CD4-positive, CD25-positive, alpha-beta regulatory T cell (primary cell): ENCODE measurements around the gene MLKL. TPM values are rescaled to one million over a fixed set of nuclear protein-coding genes. Genes with fewer than 3 reads are reported as not detected.
A peak's percentile ranks its signal among the peaks of the same experiment; 100 is the strongest.
"Not testable (repeated sequence)": the region's sequence is repeated elsewhere in the genome, so short reads cannot be mapped to it uniquely, and the experiment has no call there.

ENCODE experiments used
- ATAC-seq, 2 donors: fragments of 150-1000 bp; cut with Tn5 transposase; one replicate each; pipeline ENCODE4 v1.10.0; 2021; ENCODE audit warnings: low read depth in 2 of 2, moderate number of reproducible peaks in 2 of 2, moderate library complexity in 1 of 2
- DNase-seq, 3 donors: peaks; one replicate each; pipeline versions ENCODE4 v3.0.0 to v3.0.0-alpha.2; 2012 to 2022; ENCODE audit warnings: mixed read lengths in 1 of 3
- H3K27ac ChIP-seq: one replicate; pipeline ENCODE4 v1.7.0; 2013; ENCODE audit warnings: mild to moderate bottlenecking, low read length; ENCODE audit not compliant: insufficient read depth, poor library complexity, severe bottlenecking
- H3K27me3 ChIP-seq: one replicate; pipeline ENCODE4 v1.7.0; 2013; ENCODE audit warnings: low read length; ENCODE audit not compliant: control insufficient read depth, insufficient read depth
- H3K36me3 ChIP-seq: one replicate; pipeline ENCODE4 v1.7.0; 2013; ENCODE audit warnings: mild to moderate bottlenecking, low read length, moderate library complexity; ENCODE audit not compliant: control insufficient read depth, insufficient read depth
- H3K4me1 ChIP-seq: 2 replicates; pipeline ENCODE4 v1.7.0; 2013; ENCODE audit warnings: mild to moderate bottlenecking, low read length; ENCODE audit not compliant: insufficient read depth, control insufficient read depth, poor library complexity, severe bottlenecking
- H3K4me3 ChIP-seq: one replicate; pipeline ENCODE4 v1.7.0; 2013; ENCODE audit warnings: low read depth, mild to moderate bottlenecking, low read length, moderate library complexity
- H3K9me3 ChIP-seq, 2 experiments: 1 replicate in 1 of 2; 2 replicates in 1 of 2; pipeline ENCODE4 v1.7.0; 2013; ENCODE audit warnings: low read length in 2 of 2, mild to moderate bottlenecking in 1 of 2, moderate library complexity in 1 of 2; ENCODE audit not compliant: control insufficient read depth in 2 of 2
- H3K27ac Mint-ChIP-seq, 3 donors: one replicate each; pipeline ENCODE4 v1.8.0; 2020 to 2022; ENCODE audit warnings: mild to moderate bottlenecking in 3 of 3, mixed read lengths in 3 of 3, moderate library complexity in 2 of 3
- H3K27me3 Mint-ChIP-seq: one replicate; pipeline ENCODE4 v1.8.0; 2022; ENCODE audit warnings: mild to moderate bottlenecking, mixed read lengths
- H3K36me3 Mint-ChIP-seq: one replicate; pipeline ENCODE4 v1.8.0; 2020; ENCODE audit warnings: mixed read lengths
- H3K4me1 Mint-ChIP-seq, 4 donors: one replicate each; pipeline ENCODE4 v1.8.0; 2020 to 2022; ENCODE audit warnings: mixed read lengths in 4 of 4, mild to moderate bottlenecking in 1 of 4
- H3K4me3 Mint-ChIP-seq, 4 donors: one replicate each; pipeline ENCODE4 v1.8.0; 2020 to 2022; ENCODE audit warnings: mild to moderate bottlenecking in 4 of 4, mixed read lengths in 4 of 4, moderate library complexity in 3 of 4
- H3K9me3 Mint-ChIP-seq, 7 donors: one replicate each; pipeline ENCODE4 v1.8.0; 2020 to 2022; ENCODE audit warnings: mixed read lengths in 7 of 7, mild to moderate bottlenecking in 3 of 7, moderate library complexity in 2 of 7
- polyA plus RNA-seq, 4 donors: library from polyadenylated mRNA; unstranded; fragments of 300-500 nt; fragmentation: Illumina TruSeq; gene quantifications; one replicate each; pipeline ENCODE4 v1.2.3, GENCODE V29; 2021
- total RNA-seq: library from RNA; stranded (reverse); gene quantifications from one replicate; pipeline ENCODE4 v1.2.3, GENCODE V29; 2022

The MLKL gene
- total and polyA plus RNA-seq, 5 donors from 2014 or later: 15.6 to 50.0 (median 21.3) TPM

GRCh38 chr16:74652883-74653282 lies 47.8 kb downstream of the MLKL start:
- Histone ChIP-seq H3K27ac (peak overlapping the region; percentile 24), H3K36me3 (peaks cover 45% of the 10 kb centered on the region), H3K4me1 (peaks cover 18% of the 10 kb centered on the region)
- H3K27me3 ChIP-seq, H3K9me3 Mint-ChIP-seq, ATAC-seq, H3K27me3 Mint-ChIP-seq, H3K4me3 Mint-ChIP-seq, H3K9me3 ChIP-seq, DNase-seq, H3K36me3 Mint-ChIP-seq, H3K4me3 ChIP-seq: not testable (repeated sequence)
- Mint-ChIP-seq H3K27ac (peak overlapping the region; percentile 31 to 83 (median 64)), H3K4me1 (peaks cover 25 to 61% (median 46%) of the 10 kb centered on the region in 4 donors)

- H3K9me3 Mint-ChIP-seq: peaks cover 0 to 1% (median 0%) of the 10 kb centered on the region in 7 donors
- no peak for DNase-seq
- Histone ChIP-seq H3K9me3 (no peaks in the 10 kb centered on the region), H3K4me1 (peaks cover 13% of the 10 kb centered on the region), H3K4me3 (no peak overlapping the region), H3K36me3 (peaks cover 47% of the 10 kb centered on the region), H3K27me3 (no peaks in the 10 kb centered on the region), H3K27ac (no peak overlapping the region)
- ATAC-seq: no peak
- H3K36me3 Mint-ChIP-seq: peaks cover 6% of the 10 kb centered on the region
- H3K27me3 Mint-ChIP-seq: no peaks in the 10 kb centered on the region
- peaks cover 21 to 57% (median 43%) of the 10 kb centered on the region in 4 donors for H3K4me1 Mint-ChIP-seq
- H3K27ac Mint-ChIP-seq: peak overlapping the region in 2 of 3 donors; percentile 5 to 26
- H3K4me3 Mint-ChIP-seq: no peak overlapping the region
Measured at GRCh38 chr16:74652249-74652648, 48.4 kb downstream of the MLKL start.

GRCh38 chr16:74651841-74652240 lies 48.8 kb downstream of the MLKL start:
- no peaks in the 10 kb centered on the region for H3K27me3 Mint-ChIP-seq

GRCh38 chr16:74650966-74651567 lies 49.6 kb downstream of the MLKL start:
- Histone ChIP-seq H3K4me3 (no peak overlapping the region), H3K9me3 (no peaks in the 10 kb centered on the region), H3K27me3 (no peaks in the 10 kb centered on the region), H3K4me1 (peaks cover 13% of the 10 kb centered on the region), H3K36me3 (peaks cover 48% of the 10 kb centered on the region), H3K27ac (no peak overlapping the region)
- ATAC-seq (no peak), DNase-seq (peak in 1 of 3 donors; percentile 26)
- peak overlapping the region; percentile 5 to 78 (median 23) for H3K27ac Mint-ChIP-seq
- H3K27me3 Mint-ChIP-seq: no peaks in the 10 kb centered on the region
- no peaks in the 10 kb centered on the region for H3K9me3 Mint-ChIP-seq
- H3K36me3 Mint-ChIP-seq: no peaks in the 10 kb centered on the region
- no peak overlapping the region for H3K4me3 Mint-ChIP-seq
- H3K4me1 Mint-ChIP-seq: peaks cover 21 to 47% (median 36%) of the 10 kb centered on the region in 4 donors

More at GRCh38 chr16:74651841-74652240, 48.8 kb downstream of the MLKL start:
- H3K27ac Mint-ChIP-seq: peak overlapping the region in 2 of 3 donors; percentile 5 to 26
- Histone ChIP-seq H3K9me3 (no peaks in the 10 kb centered on the region), H3K27ac (no peak overlapping the region), H3K36me3 (peaks cover 47% of the 10 kb centered on the region), H3K4me3 (no peak overlapping the region), H3K4me1 (peaks cover 13% of the 10 kb centered on the region), H3K27me3 (no peaks in the 10 kb centered on the region)
- peaks cover 0 to 1% (median 0%) of the 10 kb centered on the region in 7 donors for H3K9me3 Mint-ChIP-seq
- ATAC-seq (no peak), DNase-seq (no peak)
- H3K36me3 Mint-ChIP-seq: peaks cover 4% of the 10 kb centered on the region
- no peak overlapping the region for H3K4me3 Mint-ChIP-seq
- peaks cover 21 to 53% (median 41%) of the 10 kb centered on the region in 4 donors for H3K4me1 Mint-ChIP-seq

GRCh38 chr16:74649839-74650504 lies 50.7 kb downstream of the MLKL start:
- Histone ChIP-seq H3K27ac (no peak overlapping the region), H3K27me3 (no peaks in the 10 kb centered on the region), H3K9me3 (no peaks in the 10 kb centered on the region), H3K36me3 (peaks cover 56% of the 10 kb centered on the region), H3K4me3 (no peak overlapping the region), H3K4me1 (peaks cover 11% of the 10 kb centered on the region)
- Mint-ChIP-seq H3K27me3 (no peaks in the 10 kb centered on the region), H3K36me3 (no peaks in the 10 kb centered on the region), H3K27ac (peak overlapping the region in 1 of 3 donors; percentile 58), H3K4me1 (peaks cover 15 to 37% (median 28%) of the 10 kb centered on the region in 4 donors), H3K4me3 (no peak overlapping the region), H3K9me3 (no peaks in the 10 kb centered on the region)
- DNase-seq (no peak), ATAC-seq (no peak)

- peaks cover 27% of the 10 kb centered on the region for H3K36me3 Mint-ChIP-seq
- H3K27me3 Mint-ChIP-seq: no peaks in the 10 kb centered on the region
- no peak overlapping the region for H3K4me3 Mint-ChIP-seq
- H3K27ac ChIP-seq: no peak overlapping the region
- no peak overlapping the region for H3K27ac Mint-ChIP-seq
- no peaks in the 10 kb centered on the region for H3K9me3 ChIP-seq
- H3K4me1 ChIP-seq: no peaks in the 10 kb centered on the region
- no peak overlapping the region for H3K4me3 ChIP-seq
- DNase-seq: no peak
- ATAC-seq: no peak
- H3K4me1 Mint-ChIP-seq: peaks cover 0 to 12% (median 0%) of the 10 kb centered on the region in 4 donors
- H3K36me3 ChIP-seq: peaks cover 69% of the 10 kb centered on the region
- no peaks in the 10 kb centered on the region for H3K27me3 ChIP-seq
- no peaks in the 10 kb centered on the region for H3K9me3 Mint-ChIP-seq
Measured at GRCh38 chr16:74641969-74642368, 58.7 kb downstream of the MLKL start.

GRCh38 chr16:74637742-74638453 lies 62.8 kb downstream of the MLKL start:
- H3K4me3 Mint-ChIP-seq: no peak overlapping the region
- no peak for DNase-seq
- Histone ChIP-seq H3K27me3 (no peaks in the 10 kb centered on the region), H3K4me1 (no peaks in the 10 kb centered on the region), H3K36me3 (peaks cover 73% of the 10 kb centered on the region), H3K4me3 (no peak overlapping the region), H3K27ac (no peak overlapping the region), H3K9me3 (no peaks in the 10 kb centered on the region)
- H3K27me3 Mint-ChIP-seq: no peaks in the 10 kb centered on the region
- H3K9me3 Mint-ChIP-seq: no peaks in the 10 kb centered on the region
- H3K27ac Mint-ChIP-seq: peak overlapping the region in 2 of 3 donors; percentile 15 to 54
- H3K4me1 Mint-ChIP-seq: peaks cover 0 to 9% (median 0%) of the 10 kb centered on the region in 4 donors
- no peak for ATAC-seq
- peaks cover 15% of the 10 kb centered on the region for H3K36me3 Mint-ChIP-seq
